Heart left ventricle (tissue), 13 donors: Measurements from ENCODE around the gene BRIX1.

Source experiments
- CTCF ChIP-seq, 12 donors: fragments of 200-600 bp; sonication (generic) in 4 of 12; IDR thresholded peaks; one replicate each; pipeline versions ENCODE4 v1.5.0 to v1.8.0; 2018 to 2022; ENCODE audit warnings: antibody characterized with exemption in 12 of 12, mild to moderate bottlenecking in 5 of 12
- POLR2A ChIP-seq, 2 donors: fragments of 450-650 bp; IDR thresholded peaks; one replicate each; pipeline ENCODE4 v1.6.1; 2017; ENCODE audit warnings: antibody characterized with exemption in 2 of 2, mild to moderate bottlenecking in 2 of 2, moderate library complexity in 2 of 2
- donor health status: ischemic (EF 13 %, LVEDD 7.1; RV severe dilation, severe dysfunction).
- donor health status: DM: no; HTN: yes; CAD: no.
- donor health status: DM: no; HTN: no; CAD: no.
- donor health status: ischemic (EF 25% LVEDD 6.9; RV normal size, moderate dysfunction).
- donor health status: ischemic (EF 25% LVEDD 5.7; RV mildly dilated, moderate dysfunction).
- donor health status: ischemic (EF 35%, LVEDD 5.7; RV mildly dilated, moderate dysfunction).
- donor health status: nonischemic (EF 11% LVEDD 7.7; RV severe dilation, severe dysfunction).
- donor health status: DM: yes; HTN: yes; CAD: no.
- donor health status: PGD.
- donor health status: ischemic (EF 29% LVEDD 5.4; RV normal size, mild dysfunction).
- donor health status: nonischemic (EF 23%, LVEDD 6.1; RV moderate dilation, normal function).

- TF ChIP-seq POLR2A (IDR thresholded peaks at IDR 0.05) (no peak), CTCF (IDR thresholded peaks at IDR 0.05) (no peak)
Measured at GRCh38 chr5:34959323-34959722, 43.8 kb downstream of the BRIX1 start.
